Measurements from ENCODE around the gene CPSF7.

DNA sequence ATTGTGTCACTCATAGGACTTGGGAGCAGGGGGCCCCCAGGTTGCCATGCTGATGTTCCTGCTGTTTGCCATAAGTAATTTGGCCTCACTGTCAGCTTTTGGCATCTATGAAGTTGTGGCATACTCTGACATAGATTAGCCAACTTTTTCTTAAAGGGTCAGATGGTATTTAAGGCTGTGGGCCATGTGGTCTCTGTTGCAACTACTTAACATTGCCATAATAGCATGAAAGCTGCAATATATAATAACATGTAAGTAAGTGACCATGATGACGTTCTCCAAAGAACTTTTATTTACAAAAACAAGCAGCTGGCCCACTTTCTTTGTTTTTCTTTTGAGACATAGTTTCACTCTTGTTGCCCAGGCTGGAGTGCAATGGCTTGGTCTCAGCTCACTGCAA, 39.6 kb downstream of the CPSF7 start:
- TF ChIP-seq ZNF133 (tag by site-specific recombination; IDR thresholded peaks at IDR 0.05), result no peak
- TF ChIP-seq ZFP3 (tag by site-specific recombination; IDR thresholded peaks at IDR 0.05; ENCODE audit: low read depth), result no peak
- TF ChIP-seq ZFP69B (tag by site-specific recombination; IDR thresholded peaks at IDR 0.05), result no peak
- TF ChIP-seq, protein P1, sequence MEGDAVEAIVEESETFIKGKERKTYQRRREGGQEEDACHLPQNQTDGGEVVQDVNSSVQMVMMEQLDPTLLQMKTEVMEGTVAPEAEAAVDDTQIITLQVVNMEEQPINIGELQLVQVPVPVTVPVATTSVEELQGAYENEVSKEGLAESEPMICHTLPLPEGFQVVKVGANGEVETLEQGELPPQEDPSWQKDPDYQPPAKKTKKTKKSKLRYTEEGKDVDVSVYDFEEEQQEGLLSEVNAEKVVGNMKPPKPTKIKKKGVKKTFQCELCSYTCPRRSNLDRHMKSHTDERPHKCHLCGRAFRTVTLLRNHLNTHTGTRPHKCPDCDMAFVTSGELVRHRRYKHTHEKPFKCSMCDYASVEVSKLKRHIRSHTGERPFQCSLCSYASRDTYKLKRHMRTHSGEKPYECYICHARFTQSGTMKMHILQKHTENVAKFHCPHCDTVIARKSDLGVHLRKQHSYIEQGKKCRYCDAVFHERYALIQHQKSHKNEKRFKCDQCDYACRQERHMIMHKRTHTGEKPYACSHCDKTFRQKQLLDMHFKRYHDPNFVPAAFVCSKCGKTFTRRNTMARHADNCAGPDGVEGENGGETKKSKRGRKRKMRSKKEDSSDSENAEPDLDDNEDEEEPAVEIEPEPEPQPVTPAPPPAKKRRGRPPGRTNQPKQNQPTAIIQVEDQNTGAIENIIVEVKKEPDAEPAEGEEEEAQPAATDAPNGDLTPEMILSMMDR (tag by site-specific recombination; IDR thresholded peaks at IDR 0.05), result no peak
- no peak for TF ChIP-seq ZNF558 (tag by site-specific recombination; IDR thresholded peaks at IDR 0.05)
- no peak for TF ChIP-seq ZNF37A (tag by site-specific recombination; IDR thresholded peaks at IDR 0.05)

Data from HEK293 (cell line).